Activated CD8-positive, alpha-beta T cell treated with anti-CD3 and anti-CD28 coated beads for 36 hours (primary cell): Measurements from ENCODE around the gene TICRR. TPM values are rescaled to one million over a fixed set of nuclear protein-coding genes. Genes with fewer than 3 reads are reported as not detected.

Experiments
- ATAC-seq: fragments of 200-7000 bp; cut with Tn5 transposase; one replicate; pipeline ENCODE4 v1.10.0; 2021; ENCODE audit warnings: mild to moderate bottlenecking, moderate library complexity
- CTCF ChIA-PET: fragments of 350-600 bp; sonication (Branson Sonifier 250); formaldehyde crosslinking; loops from one replicate; lab custom pipeline; 2021; ENCODE audit warnings: antibody characterized with exemption; lab: Charles Lee
- POLR2A ChIA-PET: fragments of 350-600 bp; sonication (Branson Sonifier 250); formaldehyde crosslinking; loops from one replicate; lab custom pipeline; 2021; ENCODE audit warnings: antibody characterized with exemption; lab: Charles Lee
- DNase-seq: peaks from one replicate; pipeline ENCODE4 v3.0.0-alpha.2; 2020
- H3K27ac Mint-ChIP-seq: one replicate; pipeline ENCODE4 v1.8.0; 2021; ENCODE audit warnings: mild to moderate bottlenecking, mixed read lengths
- H3K27me3 Mint-ChIP-seq: one replicate; pipeline ENCODE4 v1.8.0; 2021; ENCODE audit warnings: mixed read lengths
- H3K36me3 Mint-ChIP-seq: one replicate; pipeline ENCODE4 v1.8.0; 2021; ENCODE audit warnings: low read depth, mixed read lengths
- H3K4me1 Mint-ChIP-seq: one replicate; pipeline ENCODE4 v1.8.0; 2021; ENCODE audit warnings: low read depth, mixed read lengths
- H3K4me3 Mint-ChIP-seq: one replicate; pipeline ENCODE4 v1.8.0; 2021; ENCODE audit warnings: mild to moderate bottlenecking, moderate library complexity, mixed read lengths
- H3K9me3 Mint-ChIP-seq: one replicate; pipeline ENCODE4 v1.8.0; 2021; ENCODE audit warnings: mixed read lengths
- CTCF ChIP-seq: fragments of 200-600 bp; IDR thresholded peaks from one replicate; pipeline ENCODE4 v1.8.0; 2022; ENCODE audit warnings: antibody characterized with exemption, mild to moderate bottlenecking
- intact Hi-C: fragments of 100-400 bp; cut with micrococcal nuclease; formaldehyde crosslinking; loops from one replicate; pipeline ENCODE4 v1.10.0; 2022
- total RNA-seq, 2 experiments: library from RNA; stranded (reverse); gene quantifications; one replicate each; pipeline ENCODE4 v1.2.3, GENCODE V29; 2021

The TICRR gene
- total RNA-seq, 2 experiments from 2014 or later: 27.0 to 29.2 TPM

DNA sequence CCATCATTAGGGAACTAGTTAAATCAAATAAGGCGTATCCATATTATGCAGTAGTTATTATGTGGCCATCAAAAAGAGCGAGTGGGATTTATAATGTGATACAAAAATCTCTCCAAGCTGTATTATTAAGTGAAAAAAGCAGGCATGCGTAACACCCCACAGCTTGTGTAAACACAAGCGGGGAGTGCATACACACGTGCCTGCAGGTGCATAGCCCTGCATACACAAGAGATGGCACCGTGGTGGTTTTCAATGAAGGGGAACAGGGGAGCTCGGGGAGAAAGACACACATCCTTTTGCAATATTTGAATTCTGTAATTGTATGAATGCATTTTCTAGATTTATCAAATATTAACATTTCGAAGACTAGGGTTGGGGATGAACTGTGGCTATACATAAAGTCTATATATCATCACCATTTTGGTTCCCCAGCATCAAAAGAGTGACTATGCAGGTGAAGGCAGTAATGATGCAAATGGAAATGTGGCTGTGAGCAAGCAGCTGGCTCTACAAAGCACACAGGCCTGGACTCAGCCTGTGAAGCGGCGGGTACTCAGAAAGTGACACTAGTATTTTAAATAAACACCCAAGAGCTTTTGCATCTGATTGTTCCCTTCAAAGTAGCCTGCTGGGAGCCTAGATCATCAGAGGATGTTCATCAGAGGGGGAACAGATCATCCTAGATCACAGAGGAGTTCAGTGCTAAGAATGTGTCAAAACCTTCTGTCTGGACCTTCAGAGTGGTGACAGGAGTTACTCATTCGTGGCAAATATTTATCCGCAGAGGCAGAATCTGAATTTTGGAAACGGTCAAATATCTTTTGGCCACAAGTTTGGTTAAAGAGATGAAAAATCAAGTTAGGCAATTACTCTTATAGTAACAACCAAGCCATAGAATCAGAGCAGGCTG, 89.4 kb downstream of the TICRR start:
- H3K4me3 Mint-ChIP-seq: peak overlapping the region; percentile 37
- ATAC-seq: no peak
- H3K27me3 Mint-ChIP-seq: peaks cover 36% of the 10 kb centered on the region
- ChIA-PET CTCF (no interaction called here), POLR2A (interaction anchor here (1.1 to 1.7 kb wide), 2 partner anchors 24 to 89 kb away, joined by 3 to 4 read pairs; partner anchors contain the start of gene TICRR)
- H3K9me3 Mint-ChIP-seq: no peaks in the 10 kb centered on the region
- no peak for DNase-seq
- no peak for TF ChIP-seq CTCF
- H3K27ac Mint-ChIP-seq: no peak overlapping the region
- H3K4me1 Mint-ChIP-seq: peaks cover 1% of the 10 kb centered on the region
- intact Hi-C loops: no loop called here
- H3K36me3 Mint-ChIP-seq: no peaks in the 10 kb centered on the region

DNA sequence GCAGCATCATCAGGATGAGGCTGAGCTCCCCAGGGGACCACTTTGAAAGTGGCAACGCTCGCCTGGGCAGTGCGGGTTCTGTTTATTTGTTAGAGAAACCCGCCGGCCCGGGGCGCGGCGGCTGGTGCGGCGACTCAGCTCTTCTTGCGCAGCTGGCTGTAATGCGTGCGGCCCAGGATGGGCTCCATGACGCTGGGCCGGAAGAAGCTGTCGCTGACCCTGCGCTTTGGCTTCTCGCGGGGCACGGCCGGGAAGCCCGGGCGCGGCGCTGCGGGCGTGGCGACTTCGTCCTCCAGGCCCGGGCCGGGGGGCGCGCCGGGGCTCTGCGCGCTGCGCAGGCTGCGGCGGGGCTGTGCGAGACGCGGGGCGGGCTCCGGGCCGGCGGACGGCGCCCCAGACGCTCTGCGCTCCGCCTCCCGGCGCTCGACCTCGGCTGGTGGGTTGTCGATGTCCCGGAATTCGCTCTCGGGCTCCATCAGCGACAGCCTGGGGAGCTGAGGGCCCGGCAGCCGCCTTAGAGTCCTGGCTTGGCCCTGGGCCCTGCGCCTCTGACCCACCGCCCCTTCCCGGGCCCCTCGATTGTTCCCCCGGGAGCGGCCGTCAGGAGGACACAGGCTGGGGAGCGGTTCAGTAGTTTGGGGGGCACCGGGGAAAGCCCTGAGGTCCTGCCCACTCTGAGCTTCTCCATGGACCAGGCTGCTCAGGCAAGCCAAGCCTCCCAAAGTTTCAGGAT, 90.3 kb downstream of the TICRR start:
- ATAC-seq (peak; percentile 72), DNase-seq (peak; percentile 42)
- intact Hi-C loops: no loop called here
- Mint-ChIP-seq H3K27ac (no peak overlapping the region), H3K4me1 (peaks cover 1% of the 10 kb centered on the region), H3K9me3 (no peaks in the 10 kb centered on the region), H3K27me3 (peaks cover 32% of the 10 kb centered on the region), H3K36me3 (no peaks in the 10 kb centered on the region), H3K4me3 (no peak overlapping the region)
- ChIA-PET CTCF (interaction anchor here (0.8 kb wide), 1 partner anchor 10 kb away, joined by 3 read pairs; no protein-coding TSS in a partner anchor), POLR2A (interaction anchor here (1.7 kb wide), 1 partner anchor 90 kb away, joined by 4 read pairs; the partner anchor contains the start of gene TICRR)
- TF ChIP-seq CTCF: no peak

GRCh38 chr15:89666184-89666857, 91.1 kb downstream of the TICRR start:
- no peak for DNase-seq
- no peaks in the 10 kb centered on the region for H3K9me3 Mint-ChIP-seq
- ChIA-PET POLR2A (no interaction called here), CTCF (interaction anchor here (0.8 kb wide), 1 partner anchor 9 kb away, joined by 3 read pairs; no protein-coding TSS in a partner anchor)
- ATAC-seq: no peak
- peaks cover 1% of the 10 kb centered on the region for H3K4me1 Mint-ChIP-seq
- peaks cover 26% of the 10 kb centered on the region for H3K27me3 Mint-ChIP-seq
- no peak overlapping the region for H3K4me3 Mint-ChIP-seq
- H3K36me3 Mint-ChIP-seq: no peaks in the 10 kb centered on the region
- intact Hi-C loops: no loop called here
- TF ChIP-seq CTCF: no peak
- no peak overlapping the region for H3K27ac Mint-ChIP-seq

DNA sequence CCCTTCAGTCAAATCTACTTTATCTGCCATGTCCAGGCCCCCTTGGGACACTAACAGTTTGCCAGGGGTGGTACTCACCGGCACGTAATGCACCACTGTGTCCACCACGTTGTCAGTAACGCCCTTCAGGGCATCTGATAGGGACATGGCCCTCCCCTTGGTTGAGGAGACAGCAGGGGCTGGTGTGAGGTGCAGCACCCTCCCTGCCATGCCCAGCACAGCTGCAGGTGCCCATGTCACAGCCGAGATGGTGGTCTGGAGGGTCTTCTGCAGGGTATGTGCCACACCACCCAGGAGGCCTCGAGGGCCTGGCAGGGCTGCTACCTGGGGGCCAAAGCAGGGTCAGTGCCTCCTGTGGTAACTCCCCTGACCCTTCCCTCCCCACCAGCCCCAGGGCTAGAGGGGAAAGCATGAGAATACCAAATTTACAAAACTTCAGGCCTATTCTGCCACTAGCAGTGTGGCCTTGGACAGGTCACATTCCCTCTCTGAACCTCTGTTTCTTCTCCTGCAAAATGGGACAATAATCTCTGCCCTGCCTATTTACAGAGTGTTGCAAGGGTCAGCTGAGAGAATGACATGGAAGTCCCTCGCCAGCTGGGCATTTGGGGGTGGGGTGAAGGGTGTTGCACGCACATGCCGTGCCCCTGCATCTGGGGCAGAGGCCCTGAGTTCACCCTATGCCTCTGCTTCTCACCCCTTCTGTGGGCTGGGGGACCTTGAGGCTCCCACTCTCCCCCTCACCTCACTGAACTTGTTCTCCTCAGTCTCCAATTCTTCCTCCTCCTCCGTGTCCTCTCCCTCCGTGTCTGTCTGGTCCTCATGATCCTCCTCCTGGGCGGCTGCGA, 91.8 kb downstream of the TICRR start:
- ChIA-PET POLR2A (no interaction called here), CTCF (no interaction called here)
- H3K9me3 Mint-ChIP-seq: no peaks in the 10 kb centered on the region
- TF ChIP-seq CTCF: no peak
- DNase-seq (no peak), ATAC-seq (no peak)
- peaks cover 23% of the 10 kb centered on the region for H3K27me3 Mint-ChIP-seq
- H3K36me3 Mint-ChIP-seq: no peaks in the 10 kb centered on the region
- H3K4me3 Mint-ChIP-seq: no peak overlapping the region
- H3K4me1 Mint-ChIP-seq: peaks cover 4% of the 10 kb centered on the region
- H3K27ac Mint-ChIP-seq: no peak overlapping the region
- intact Hi-C loops: no loop called here
